CD4-positive, alpha-beta T cell treated with Interferon alpha-2 for 1 hour (primary cell): Measurements from ENCODE around the gene RNGTT.
"Not testable (repeated sequence)": the region's sequence is repeated elsewhere in the genome, so short reads cannot be mapped to it uniquely, and the experiment has no call there.

Experiments used
- DNase-seq, 2 donors: peaks; one replicate each; pipeline ENCODE4 v3.0.0-alpha.2; 2020 to 2022

The RNGTT gene

DNA sequence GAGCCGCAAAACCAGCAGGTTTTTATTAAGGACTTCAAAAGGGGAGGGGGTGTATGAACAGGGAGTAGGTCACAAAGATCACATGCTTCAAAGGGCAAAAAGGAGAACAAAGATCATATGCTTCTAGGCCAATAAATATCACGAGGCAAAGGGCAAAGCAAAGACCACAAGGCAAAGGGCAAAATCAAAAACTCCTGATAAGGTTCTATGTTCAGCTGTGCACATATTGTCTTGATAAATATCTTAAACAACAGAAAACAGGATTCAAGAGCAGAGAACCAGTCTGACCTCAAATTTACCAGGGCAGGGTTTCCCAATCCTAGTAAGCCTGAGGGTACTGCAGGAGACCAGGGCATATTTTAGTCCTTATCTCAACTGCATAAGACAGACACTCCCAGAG, 5.8 kb upstream of the RNGTT start:
- not testable (repeated sequence) for DNase-seq

DNA sequence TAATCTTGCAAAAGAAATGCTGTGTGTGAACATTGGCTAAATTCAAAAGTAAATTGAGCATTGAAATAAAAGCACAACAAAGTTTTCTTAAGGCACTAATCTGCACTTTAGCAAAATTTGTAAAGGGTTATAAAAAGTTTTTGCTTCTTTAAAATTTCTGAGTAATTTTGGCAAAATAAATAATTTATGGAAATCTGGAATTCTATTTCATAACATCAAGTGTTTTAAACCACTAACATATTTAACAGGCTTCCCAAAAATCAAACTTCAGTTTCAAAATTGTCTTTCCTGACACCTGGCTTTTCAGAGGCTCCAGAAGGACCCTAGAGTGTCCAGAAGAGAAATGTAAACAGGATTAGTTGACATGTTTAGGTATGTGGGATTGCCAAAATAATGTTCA, 4.5 kb upstream of the RNGTT start:
- no peak for DNase-seq

DNA sequence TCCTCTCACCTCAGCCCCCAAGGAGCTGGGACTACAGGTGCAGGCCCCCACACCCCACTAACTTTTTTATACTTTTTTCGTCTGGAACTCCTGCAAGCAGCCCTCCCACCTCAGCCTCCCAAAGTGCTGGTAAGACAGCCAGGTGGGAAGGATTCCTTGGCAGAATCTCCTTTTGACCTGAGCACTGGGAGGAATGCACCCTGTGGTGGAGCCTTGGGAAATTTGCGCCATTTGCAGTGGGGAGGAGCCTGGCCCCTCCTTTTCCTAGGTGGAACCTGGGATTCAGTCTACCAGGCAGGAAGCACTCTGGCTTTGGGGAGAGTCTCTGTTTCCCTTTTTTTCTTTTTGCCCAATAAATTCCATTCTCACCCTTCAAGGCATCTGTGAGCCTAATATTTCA, 2.3 kb upstream of the RNGTT start:
- no peak for DNase-seq

DNA sequence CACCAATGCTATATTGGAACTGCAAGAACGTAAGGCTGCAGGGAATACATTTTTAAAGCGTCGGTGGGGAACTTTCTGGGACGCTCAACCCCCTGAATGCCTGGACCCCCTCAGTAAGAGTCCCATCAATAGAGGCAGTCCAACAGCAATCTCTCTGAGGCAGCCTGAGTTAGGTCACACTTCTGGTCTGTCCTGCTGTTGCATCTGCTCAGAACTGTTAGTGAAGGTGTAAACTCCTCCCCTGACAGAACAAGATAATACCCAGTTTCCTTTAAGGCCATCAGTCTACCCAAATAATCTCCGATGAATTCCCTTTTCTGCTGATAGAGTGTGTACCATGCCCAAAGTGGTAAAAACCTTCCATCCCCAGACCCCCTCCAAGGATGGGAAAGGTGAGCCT, 1.1 kb upstream of the RNGTT start:
- no peak for DNase-seq

DNA sequence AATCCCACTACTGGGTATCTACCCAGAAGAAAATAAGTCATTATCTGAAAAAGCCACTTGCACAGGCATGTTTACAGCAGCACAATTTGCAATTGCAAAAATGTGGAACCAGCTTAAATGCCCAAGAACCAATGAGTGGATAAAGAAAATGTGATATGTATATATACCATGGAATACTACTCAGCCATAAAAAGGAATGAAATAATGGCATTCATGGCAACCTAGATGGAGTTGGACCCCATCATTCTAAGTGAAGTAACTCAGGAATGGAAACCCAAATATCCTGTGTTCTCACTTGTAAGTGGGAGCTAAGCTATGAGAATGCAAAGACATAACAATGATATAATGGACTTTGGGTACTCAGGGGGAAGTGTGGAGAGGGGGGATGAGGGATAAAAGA, 4.6 kb downstream of the RNGTT start:
- DNase-seq: no peak

DNA sequence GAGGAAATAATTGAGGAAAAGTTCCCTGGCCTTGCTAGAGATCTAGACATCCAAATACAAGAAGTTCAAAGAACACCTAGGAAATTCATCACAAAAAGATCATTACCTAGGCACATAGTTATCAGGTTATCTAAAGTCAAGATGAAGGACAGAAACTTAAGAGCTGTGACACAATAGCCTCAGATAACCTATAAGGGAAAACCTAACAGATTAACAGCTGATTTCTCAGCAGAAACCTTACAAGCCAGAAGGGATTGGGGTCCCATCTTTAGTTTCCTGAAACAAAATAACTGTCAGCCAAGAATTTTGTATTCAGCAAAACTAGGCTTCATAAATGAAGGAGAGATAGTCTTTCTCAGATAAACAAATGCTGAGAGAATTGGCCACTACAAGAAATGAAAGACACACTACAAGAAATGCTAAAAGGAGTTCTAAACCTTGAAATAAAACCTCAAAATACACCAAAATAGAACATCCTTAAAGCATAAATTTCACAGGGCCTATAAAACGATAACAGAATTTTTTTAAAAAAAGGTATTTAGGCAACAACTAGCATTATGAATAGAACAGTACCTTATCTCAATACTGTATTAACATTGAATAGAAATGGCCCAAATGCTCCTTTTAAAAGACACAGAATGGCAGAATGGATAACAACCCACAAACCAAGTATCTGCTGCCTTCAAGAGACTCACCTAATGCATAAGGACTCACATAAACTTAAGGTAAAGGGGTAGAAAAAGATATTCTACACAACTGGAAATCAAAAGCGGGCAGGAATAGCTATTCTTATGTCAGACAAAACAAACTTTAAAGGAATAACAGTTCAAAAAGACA, 9.7 kb downstream of the RNGTT start:
- DNase-seq: no peak

DNA sequence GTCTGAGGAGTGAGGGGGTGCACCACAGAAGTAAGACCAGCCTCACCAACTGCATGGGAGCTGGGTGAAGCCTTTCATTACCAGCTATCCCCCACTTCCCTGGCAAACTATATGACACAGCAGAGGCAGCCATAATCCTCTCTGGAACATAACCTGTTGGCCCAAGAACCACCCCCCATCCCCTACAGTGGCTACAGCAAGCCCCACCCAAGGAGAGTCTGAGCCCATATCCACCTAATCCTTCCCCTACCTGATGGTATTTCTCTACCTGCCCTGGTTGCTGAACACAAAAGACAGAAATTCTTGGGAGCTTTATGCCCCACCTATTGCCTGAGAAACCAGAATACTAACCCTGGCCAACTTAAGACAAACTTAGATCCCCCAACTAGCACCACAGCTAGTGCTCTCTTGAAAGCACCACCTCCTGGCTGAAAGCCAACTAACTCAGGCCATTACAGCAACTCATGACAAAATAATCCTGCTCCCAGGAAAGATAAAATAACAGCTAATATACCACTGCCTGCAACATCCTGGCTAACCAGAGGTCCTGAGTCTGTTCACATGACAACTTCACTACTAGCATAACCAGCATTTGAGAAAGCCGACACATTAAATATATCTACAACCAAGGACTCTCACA, 11.2 kb downstream of the RNGTT start:
- no peak for DNase-seq

DNA sequence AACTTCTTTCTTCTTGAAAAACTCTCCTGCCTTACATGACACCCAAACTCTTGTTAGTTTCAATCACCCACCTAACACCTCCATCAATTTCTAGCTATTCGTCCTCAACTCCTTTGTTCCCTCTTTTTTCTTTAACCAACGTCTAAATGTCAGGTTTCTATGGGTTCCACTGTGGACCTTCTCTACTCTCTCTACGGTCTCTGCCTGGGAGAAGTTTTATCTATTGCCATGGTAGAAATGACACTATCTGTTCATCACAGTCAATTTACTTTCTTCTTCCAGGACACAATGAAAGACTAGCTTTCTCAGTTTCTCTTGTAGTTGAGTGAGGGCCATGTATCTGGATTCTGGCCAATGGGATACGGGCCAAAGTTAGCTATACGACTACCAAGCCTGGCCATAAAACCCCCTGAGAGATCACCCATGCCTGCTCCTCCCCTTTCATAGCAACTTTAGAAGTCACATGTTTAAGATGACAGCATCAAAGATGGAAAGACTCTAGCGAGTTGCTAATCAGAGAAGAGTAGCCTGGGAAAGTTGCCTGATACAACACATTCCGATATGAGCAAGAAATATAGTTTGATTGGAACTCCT, 17.9 kb downstream of the RNGTT start:
- no peak for DNase-seq

DNA sequence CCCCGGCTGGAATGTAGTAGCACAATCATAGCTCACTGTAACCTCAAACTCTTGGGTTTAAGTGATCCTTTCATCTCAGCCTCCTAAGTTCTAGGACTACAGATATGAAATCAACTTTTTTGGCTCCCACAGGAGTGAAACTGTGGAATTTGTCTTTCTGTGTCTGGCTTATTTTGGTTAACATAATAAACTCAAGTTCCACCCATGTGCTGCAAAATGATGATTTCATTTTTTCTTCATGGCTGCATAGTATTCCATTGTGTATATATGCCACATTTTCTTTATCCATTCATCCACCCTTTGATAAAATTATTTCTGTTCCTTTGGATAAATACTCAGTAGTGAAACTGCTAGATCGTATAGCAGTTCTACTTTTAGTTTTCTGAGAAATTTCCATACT, 29.9 kb downstream of the RNGTT start:
- DNase-seq: no peak

DNA sequence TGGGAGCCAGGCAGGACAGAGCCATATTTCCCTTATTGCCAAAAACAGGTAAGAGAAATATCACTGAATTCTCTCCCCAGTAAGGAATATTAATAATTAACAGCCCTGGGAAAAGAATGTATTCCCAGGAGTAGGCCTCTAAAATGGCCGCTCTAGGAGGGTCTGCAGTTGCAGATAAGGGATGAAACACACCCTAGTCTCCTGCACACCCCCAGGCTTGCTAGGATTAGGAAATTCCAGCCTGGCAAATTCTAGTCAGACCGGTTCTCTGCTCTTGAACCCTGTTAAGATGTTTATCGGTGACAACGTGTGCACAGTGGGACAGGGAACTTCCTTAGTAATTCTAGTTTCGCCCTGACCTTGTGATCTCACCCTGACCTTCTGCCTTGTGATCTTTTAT, 31.4 kb downstream of the RNGTT start:
- not testable (repeated sequence) for DNase-seq

DNA sequence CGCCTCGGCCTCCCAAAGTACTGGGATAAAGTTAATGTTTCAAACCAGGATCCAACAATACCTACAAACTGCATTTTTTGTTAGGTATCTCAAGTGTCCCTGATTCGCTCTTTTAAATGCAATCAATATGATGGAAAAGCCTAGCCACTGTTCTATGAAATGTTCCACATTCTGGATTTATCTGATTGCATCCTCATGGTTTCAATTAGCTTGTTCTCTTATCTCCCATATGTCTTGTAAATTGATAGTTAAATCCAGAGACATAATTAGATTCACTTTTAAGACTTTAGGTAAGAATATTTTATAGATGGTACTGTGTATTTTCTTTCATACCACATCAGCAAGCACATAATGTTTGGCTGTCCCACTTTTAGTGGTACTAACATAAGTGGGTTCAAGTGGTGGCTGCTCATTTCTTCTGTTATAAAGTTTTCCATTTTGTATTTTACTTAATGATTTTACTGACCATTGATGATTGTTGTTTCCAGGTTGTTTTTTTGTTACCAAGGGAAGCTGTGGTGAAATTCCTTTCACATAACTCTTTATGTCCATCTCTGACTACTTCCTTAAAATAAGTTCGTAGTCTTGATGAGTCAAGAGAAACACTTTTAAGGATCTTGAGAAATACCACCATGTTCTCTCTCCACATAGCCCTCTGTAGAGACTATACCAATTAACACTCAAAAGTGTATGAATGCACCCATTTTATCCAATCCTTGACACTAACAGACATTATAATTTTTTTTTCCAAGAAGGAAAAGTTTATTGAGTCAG, 40.5 kb downstream of the RNGTT start:
- no peak for DNase-seq

DNA sequence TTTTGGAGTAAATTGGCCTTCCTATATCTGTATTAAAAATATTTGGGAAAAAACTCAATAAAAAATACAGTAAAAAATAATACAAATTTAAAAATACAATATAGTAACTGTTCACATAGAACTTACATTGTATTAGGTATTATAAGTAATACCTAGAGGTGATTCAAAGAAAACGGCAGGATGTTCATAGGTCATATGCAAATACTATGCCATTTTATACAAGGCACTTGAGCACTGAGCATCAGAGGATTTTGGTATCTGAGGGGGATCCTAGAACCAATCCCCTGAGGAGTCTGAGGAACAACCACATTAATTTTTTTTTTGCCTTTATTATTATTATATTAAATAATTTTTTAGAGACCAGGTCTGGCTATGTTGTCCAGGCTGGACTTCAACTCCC, 41.7 kb downstream of the RNGTT start:
- DNase-seq: no peak

DNA sequence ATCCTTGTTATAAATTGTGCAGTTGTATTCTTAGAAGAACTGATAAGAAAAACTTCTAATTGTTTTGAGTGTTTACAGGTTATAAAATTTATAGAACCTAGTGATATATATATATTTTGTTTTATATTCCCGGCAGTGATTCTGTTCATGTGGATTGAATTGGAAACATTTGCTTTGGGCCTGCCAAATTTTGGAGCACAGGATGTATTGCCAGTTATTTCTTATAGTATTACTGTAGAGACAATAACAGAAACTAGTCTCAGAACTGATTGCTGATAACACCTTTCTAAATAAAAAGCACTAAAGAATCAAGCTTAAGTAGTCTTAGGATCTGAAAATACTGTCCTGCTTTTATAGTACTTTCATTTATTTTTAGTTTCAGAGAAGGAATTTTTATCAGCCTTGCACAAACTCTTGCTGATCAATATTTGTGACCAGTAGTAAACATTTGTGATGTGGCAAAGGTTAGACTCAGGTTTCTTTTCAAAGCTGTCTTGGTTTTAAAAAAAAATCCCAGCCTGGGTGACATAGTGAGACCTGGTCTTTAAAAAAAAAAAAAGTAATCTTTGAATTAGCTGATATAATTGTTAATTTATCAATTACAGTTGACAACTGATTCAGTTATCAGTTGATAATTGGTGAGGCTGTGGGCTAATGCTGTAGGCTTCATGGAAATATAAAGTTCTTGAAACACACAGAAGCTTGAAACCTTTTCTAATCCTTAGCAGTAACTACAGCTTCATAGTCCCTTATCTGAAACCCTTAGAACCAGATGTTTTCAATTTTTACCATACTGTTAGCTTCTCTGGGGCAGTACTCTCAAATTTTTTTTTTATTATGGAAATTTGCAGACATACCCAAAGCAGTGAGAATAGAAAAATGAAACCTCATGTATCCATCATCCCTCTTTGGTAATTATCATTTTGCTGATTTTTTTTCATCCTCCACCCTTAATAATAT, 42.4 kb downstream of the RNGTT start:
- no peak for DNase-seq

DNA sequence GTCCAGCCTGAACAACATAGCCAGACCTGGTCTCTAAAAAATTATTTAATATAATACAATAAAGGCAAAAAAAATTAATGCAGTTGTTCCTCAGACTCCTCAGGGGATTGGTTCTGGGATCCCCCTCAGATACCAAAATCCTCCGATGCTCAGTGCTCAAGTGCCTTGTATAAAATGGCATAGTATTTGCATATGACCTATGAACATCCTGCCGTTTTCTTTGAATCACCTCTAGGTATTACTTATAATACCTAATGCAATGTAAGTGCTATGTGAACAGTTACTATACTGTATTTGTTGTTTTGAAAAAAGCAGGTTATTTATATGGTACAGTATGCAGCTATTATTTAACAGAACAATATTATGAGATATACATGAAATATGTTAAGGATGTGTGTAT, 43.3 kb downstream of the RNGTT start:
- DNase-seq: no peak

DNA sequence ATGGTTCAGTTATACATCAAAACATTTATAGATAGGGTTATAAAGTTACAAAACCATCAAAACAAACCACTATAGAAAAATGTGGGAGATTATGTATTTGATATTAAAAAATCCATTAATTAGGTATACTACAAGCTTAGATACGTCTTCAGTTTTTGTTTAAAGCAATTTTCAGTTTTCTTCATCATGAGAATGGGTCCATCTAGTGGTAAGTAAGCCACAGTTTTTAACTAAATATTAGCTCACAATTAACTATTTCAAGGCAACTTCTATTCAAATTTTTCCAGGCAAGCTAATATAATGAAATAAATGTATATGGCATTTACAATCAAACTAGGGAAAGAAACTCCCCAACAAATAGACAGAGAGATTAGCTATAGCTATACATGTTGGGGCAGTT, 44.4 kb downstream of the RNGTT start:
- no peak for DNase-seq

DNA sequence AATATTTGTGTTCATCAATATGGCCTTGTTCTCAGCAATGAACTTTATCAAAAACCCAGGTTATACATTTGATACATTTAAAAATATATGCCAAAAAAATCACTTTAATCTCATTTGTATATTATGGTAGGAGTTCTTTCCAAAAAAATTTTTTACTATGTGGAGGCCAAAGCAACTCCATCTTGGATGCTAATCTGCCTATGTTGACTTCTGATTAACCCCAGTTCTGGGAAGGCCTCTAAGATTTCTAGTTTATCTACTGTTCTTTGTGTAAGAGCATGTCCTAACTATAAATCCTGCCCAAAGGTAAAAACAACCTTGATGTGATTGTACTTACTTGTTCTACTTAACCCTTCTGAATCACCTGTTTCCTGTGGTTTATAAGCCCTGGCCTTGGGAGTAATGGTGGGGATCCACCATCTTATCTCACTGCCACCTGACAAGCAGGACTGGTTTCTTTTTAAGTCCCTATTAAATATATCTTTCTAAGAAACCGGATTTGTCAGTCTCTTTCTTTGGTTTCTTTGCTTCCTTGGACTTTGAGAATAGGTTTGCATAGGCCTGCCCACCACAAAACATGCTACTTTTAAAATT, 46.7 kb downstream of the RNGTT start:
- no peak for DNase-seq

DNA sequence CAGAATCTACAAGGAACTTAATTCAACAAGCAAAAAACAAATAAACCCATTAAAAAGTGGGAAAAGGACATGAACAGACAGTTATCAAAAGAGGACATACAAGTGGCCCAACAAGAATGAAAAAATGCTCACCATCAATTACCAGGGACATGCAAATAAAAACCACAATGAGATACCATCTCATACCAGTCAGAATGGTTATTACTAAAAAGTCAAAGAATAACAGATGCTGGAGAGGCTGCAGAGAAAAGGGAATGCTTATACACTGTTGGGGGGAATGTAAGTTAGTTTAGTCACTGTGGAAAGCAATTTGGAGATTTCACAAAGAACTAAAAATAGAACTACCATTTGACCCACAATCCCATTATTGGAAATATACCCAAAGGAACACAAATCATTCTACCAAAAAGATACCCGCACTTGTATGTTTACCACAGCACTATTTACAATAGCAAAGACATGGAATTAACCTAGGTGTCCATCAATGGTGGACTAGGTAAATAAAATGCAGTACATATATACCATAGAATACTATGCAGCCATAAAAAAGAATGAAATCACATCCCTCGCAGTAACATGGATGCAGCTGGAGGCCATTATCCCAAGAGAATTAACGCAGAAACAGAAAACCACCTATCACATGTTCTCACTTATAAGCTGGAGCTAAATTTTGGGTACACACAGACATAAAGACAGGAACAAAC, 48.4 kb downstream of the RNGTT start:
- no peak for DNase-seq

DNA sequence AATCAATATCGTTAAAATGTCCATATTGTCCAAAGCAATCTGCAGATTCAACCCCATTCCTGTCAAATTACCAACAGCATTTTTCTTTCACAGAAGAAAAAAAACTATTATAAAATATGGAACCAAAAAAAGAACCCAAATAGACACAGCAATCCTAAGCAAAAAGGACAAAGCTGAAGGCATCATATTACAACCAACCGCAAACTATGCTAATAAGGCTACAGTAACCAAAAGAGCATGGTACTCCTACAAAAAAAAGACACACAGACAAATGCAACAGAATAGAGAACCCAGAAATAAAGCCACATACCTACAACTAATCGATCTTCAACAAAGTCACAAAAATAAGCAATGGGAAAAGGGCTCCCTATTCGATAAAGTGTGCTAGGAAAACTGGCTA, 49.2 kb downstream of the RNGTT start:
- DNase-seq: no peak

DNA sequence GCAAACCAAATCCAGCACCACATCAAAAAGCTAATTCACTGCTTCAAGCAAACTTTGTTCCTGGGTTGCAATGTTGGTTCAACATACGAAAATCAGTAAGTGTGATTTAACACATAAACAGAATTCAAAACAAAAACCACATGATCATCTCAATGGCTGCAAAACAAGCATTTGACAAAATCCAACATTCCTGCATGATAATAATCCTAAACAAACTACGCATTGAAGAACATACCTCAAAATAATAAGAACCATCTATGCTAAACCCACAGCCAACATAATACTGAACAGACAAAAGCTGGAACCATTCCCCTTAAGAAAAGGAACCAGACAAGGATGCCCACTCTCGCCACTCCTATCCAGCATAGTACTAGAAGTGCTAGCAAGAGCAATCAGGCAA, 49.9 kb downstream of the RNGTT start:
- no peak for DNase-seq

DNA sequence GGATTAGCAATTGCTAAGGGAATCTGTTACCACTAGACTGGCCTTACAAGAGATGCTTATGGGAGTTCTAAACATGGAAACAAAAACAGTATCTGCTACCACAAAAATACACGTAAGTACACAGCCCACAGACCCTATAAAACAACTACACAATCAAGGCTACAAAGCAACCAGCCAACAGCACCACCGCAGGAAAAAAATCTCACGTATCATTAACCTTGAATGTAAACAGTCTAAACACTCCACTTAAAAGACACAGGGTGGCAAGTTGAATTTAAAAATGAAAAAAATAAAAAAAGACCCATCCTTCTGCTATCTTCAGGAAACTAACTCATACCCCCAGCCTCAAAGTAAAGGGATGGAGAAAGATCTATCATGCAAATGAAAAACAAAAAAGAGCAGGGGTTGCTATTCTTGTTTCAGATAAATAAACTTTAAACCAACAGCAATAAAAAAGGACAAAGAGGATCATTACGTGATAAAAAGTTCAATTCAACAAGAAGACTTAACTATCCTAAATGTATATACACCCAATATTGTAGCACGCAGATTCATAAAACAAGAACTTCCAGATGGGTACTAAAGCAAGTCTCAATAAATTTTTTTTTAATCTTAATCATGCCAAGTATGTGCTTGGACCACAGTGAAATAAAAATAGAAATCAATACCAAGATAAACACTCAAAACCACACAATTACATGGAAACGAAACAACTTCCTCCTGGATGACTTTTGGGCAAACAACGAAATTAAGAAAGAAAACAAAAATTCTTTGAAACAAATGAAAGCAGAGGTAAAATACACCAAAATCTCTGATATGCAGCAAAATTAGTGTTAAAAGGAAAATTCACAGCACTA, 52.3 kb downstream of the RNGTT start:
- DNase-seq: no peak
